Left lobe of liver (tissue), 1 donor: ENCODE measurements around the gene CWC25. TPM values are rescaled to one million over a fixed set of nuclear protein-coding genes. Genes with fewer than 3 reads are reported as not detected.

Source experiments
- total RNA-seq: library from RNA; stranded (reverse); gene quantifications from one replicate; pipeline ENCODE4 v1.2.1, GENCODE V29; 2021
- donor health status: DM: no; HTN: yes; CAD: no.

The CWC25 gene
- total RNA-seq, 1 donor from 2014 or later = 11.2 TPM

Other genes starting within 250 kb of the CWC25 start
- gene SRCIN1, start 219.4 kb downstream of the CWC25 start, total RNA-seq = 19.3 TPM
- gene EPOP, start 150.4 kb downstream of the CWC25 start, total RNA-seq = 2.7 TPM
- 29.5 TPM for gene MLLT6, start 120.0 kb downstream of the CWC25 start, total RNA-seq
- gene CISD3, start 95.0 kb downstream of the CWC25 start, total RNA-seq = 81.9 TPM
- 4.4 TPM for gene PCGF2, start 77.0 kb downstream of the CWC25 start, total RNA-seq
- gene PSMB3, start 72.6 kb downstream of the CWC25 start, total RNA-seq = 98.2 TPM
- gene PIP4K2B, start 25.8 kb downstream of the CWC25 start, total RNA-seq = 19.8 TPM
- 371 TPM for gene RPL23, start 28.4 kb upstream of the CWC25 start, total RNA-seq
- gene LASP1, start 44.7 kb upstream of the CWC25 start, total RNA-seq = 58.5 TPM
- gene FBXO47, start 142.1 kb upstream of the CWC25 start, total RNA-seq = 0.08 TPM